GM12891 (cell line): ENCODE data around the gene PTPRN.

ENCODE experiments used
- POLR2A ChIP-seq: IDR thresholded peaks from 2 replicates; pipeline ENCODE4 v1.6.1; 2011; ENCODE audit warnings: low read depth, low read length, control low read depth
- TAF1 ChIP-seq: IDR thresholded peaks from 2 replicates; pipeline ENCODE4 v1.6.1; 2011; ENCODE audit warnings: low read depth, low read length, control low read depth

DNA sequence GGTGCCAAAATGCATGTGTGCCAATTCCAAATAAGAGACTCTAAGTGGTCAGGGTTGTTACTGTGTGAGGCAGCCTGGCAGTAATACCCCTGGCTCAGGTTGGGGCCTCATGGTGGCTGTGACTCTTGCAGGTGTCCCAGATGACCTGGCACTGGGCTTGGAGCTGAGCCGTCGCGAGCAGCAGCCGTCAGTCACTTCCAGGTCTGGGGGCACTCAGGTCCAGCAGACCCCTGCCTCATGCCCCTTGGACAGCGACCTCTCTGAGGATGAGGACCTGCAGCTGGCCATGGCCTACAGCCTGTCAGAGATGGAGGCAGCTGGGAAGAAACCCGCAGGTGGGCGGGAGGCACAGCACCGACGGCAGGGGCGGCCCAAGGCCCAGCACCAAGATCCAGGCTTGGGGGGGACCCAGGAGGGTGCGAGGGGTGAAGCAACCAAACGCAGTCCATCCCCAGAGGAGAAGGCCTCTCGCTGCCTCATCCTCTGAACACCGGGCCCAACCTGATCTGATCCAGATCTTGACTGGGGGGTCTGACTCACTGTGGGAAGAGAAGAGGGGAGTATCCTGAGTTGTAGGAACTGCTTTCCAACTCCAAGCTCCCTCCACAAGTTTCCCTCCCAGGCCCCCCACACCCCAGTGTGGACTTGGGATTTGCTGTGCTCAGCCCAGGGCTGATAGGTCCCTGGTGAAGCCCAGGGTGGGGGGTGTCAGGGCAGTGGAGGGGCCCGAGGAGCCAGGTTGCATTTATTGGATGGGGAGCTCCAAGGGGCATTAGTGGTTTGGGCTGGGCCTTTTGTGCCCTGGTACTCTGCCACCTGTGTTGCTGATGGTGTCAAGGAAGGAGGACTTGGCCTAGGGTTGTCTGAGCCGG, 24.5 kb downstream of the PTPRN start:
- TF ChIP-seq POLR2A (no peak), TAF1 (no peak)
